ENCODE results near the gene GHR.

The GHR gene

DNA sequence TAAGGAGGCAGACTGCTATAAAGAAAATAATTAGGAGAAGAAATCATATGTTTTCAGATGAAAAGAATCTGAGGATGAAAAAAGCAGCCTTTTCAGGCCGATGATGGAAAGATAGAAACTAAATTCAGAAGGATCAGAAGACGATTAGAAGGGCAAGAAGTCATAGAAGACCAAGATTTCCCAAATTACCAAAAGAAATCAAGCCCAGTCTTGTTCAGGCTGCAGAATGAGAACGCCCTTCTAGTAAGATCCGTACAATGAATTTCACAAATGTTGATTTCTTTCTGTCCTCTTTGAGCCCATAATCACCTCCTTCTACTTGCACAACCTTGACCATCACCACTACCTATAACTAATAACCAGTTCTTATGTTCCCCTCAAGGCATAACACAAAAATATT lies 218.8 kb downstream of the GHR start:
- DNase-seq: no peak
- no peak overlapping the region for H3K27ac ChIP-seq (ENCODE audit: low read length)
- no peaks in the 10 kb centered on the region for H3K27me3 ChIP-seq (ENCODE audit: insufficient read depth, low read length, poor library complexity)

DNA sequence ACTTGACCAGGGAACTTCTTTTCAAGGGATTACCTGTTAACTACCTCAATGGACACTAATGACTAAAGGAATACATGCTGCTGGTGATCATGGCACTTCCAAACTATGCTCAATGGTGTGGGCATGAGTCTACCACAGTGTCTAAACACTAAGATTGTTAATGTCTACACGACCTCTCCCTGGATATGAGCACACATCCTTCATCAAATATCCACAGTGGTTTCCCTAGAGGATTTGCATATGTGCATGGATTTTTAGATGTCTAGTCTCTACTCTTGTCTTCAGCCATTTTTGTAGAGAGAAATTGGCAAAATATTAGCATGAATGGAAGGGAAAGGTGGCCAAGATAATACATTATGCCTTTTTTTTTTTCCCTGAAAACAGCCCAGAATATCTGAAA lies 220.1 kb downstream of the GHR start:
- H3K4me3 ChIP-seq (ENCODE audit: low read depth in 1 of 2, low read length in 2 of 2): no peak overlapping the region
- no peak for DNase-seq
- H3K9ac ChIP-seq (ENCODE audit: low read depth, low read length): no peak overlapping the region
- no peak for TF ChIP-seq EZH2 (IDR thresholded peaks at IDR 0.05; ENCODE audit: borderline replicate concordance, low read depth, low read length, severe bottlenecking)
- TF ChIP-seq, protein P1, sequence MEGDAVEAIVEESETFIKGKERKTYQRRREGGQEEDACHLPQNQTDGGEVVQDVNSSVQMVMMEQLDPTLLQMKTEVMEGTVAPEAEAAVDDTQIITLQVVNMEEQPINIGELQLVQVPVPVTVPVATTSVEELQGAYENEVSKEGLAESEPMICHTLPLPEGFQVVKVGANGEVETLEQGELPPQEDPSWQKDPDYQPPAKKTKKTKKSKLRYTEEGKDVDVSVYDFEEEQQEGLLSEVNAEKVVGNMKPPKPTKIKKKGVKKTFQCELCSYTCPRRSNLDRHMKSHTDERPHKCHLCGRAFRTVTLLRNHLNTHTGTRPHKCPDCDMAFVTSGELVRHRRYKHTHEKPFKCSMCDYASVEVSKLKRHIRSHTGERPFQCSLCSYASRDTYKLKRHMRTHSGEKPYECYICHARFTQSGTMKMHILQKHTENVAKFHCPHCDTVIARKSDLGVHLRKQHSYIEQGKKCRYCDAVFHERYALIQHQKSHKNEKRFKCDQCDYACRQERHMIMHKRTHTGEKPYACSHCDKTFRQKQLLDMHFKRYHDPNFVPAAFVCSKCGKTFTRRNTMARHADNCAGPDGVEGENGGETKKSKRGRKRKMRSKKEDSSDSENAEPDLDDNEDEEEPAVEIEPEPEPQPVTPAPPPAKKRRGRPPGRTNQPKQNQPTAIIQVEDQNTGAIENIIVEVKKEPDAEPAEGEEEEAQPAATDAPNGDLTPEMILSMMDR (IDR thresholded peaks at IDR 0.05; ENCODE audit: borderline replicate concordance, extremely low read depth, low read length, poor library complexity, severe bottlenecking): no peak
- no peaks in the 10 kb centered on the region for H3K27me3 ChIP-seq (ENCODE audit: insufficient read depth, low read length, poor library complexity)
- H3K4me1 ChIP-seq (ENCODE audit: insufficient read depth, low read length): no peaks in the 10 kb centered on the region
- H3K27ac ChIP-seq (ENCODE audit: low read length): no peak overlapping the region
- ATAC-seq (ENCODE audit: insufficient read depth, low read depth): no peak
- no peaks in the 10 kb centered on the region for H3K79me2 ChIP-seq (ENCODE audit: insufficient read depth, low read length)
- no peak overlapping the region for H2AFZ ChIP-seq (ENCODE audit: low read depth, low read length)
- H3K9me3 ChIP-seq (ENCODE audit: insufficient read depth, low read length, severe bottlenecking): no peaks in the 10 kb centered on the region
- no peaks in the 10 kb centered on the region for H3K36me3 ChIP-seq (ENCODE audit: insufficient read depth, low read length)
- H4K20me1 ChIP-seq (ENCODE audit: insufficient read depth, low read length): no peaks in the 10 kb centered on the region
- no peak overlapping the region for H3K4me2 ChIP-seq (ENCODE audit: insufficient read depth, low read length)

More for the DNA sequence above, 218.8 kb downstream of the GHR start:
- Histone ChIP-seq H2AFZ (ENCODE audit: low read depth, low read length) (no peak overlapping the region), H3K4me3 (ENCODE audit: low read depth in 1 of 2, low read length in 2 of 2) (no peak overlapping the region), H4K20me1 (ENCODE audit: insufficient read depth, low read length) (no peaks in the 10 kb centered on the region), H3K4me2 (ENCODE audit: insufficient read depth, low read length) (no peak overlapping the region), H3K9me3 (ENCODE audit: insufficient read depth, low read length, severe bottlenecking) (no peaks in the 10 kb centered on the region), H3K79me2 (ENCODE audit: insufficient read depth, low read length) (no peaks in the 10 kb centered on the region), H3K9ac (ENCODE audit: low read depth, low read length) (no peak overlapping the region), H3K36me3 (ENCODE audit: insufficient read depth, low read length) (no peaks in the 10 kb centered on the region), H3K4me1 (ENCODE audit: insufficient read depth, low read length) (no peaks in the 10 kb centered on the region)
- no peak for ATAC-seq (ENCODE audit: insufficient read depth, low read depth)
- TF ChIP-seq EZH2 (IDR thresholded peaks at IDR 0.05; ENCODE audit: borderline replicate concordance, low read depth, low read length, severe bottlenecking): no peak
- TF ChIP-seq, protein P1 (IDR thresholded peaks at IDR 0.05; ENCODE audit: borderline replicate concordance, extremely low read depth, low read length, poor library complexity, severe bottlenecking): no peak

DNA sequence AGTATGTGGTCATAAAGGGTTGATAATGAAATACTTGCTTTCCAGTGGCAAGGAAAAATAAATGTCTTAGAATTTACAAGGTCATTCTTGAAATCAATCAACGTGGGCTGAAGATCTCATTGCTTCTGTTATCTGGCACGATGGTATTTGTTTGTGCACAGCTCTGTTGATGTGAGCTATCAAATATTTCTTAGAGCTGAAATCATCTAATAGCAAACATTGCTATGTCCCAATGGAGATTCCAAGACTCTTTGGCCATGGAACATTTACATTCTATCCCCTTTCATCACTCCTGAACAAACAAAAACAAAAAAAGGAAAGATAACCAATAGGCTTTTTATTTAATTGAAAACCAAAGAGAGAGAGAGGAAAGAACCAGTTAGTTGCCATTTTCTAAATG lies 221.9 kb downstream of the GHR start:
- Histone ChIP-seq H3K27me3 (ENCODE audit: insufficient read depth, low read length, poor library complexity) (no peaks in the 10 kb centered on the region), H3K79me2 (ENCODE audit: insufficient read depth, low read length) (no peaks in the 10 kb centered on the region), H3K4me2 (ENCODE audit: insufficient read depth, low read length) (no peak overlapping the region), H3K4me1 (ENCODE audit: insufficient read depth, low read length) (no peaks in the 10 kb centered on the region), H3K36me3 (ENCODE audit: insufficient read depth, low read length) (no peaks in the 10 kb centered on the region), H2AFZ (ENCODE audit: low read depth, low read length) (no peak overlapping the region), H3K4me3 (ENCODE audit: low read depth in 1 of 2, low read length in 2 of 2) (no peak overlapping the region), H3K9ac (ENCODE audit: low read depth, low read length) (no peak overlapping the region), H3K27ac (ENCODE audit: low read length) (no peak overlapping the region), H3K9me3 (ENCODE audit: insufficient read depth, low read length, severe bottlenecking) (no peaks in the 10 kb centered on the region), H4K20me1 (ENCODE audit: insufficient read depth, low read length) (no peaks in the 10 kb centered on the region)
- no peak for TF ChIP-seq EZH2 (IDR thresholded peaks at IDR 0.05; ENCODE audit: borderline replicate concordance, low read depth, low read length, severe bottlenecking)
- TF ChIP-seq, protein P1 (IDR thresholded peaks at IDR 0.05; ENCODE audit: borderline replicate concordance, extremely low read depth, low read length, poor library complexity, severe bottlenecking): no peak
- no peak for DNase-seq
- ATAC-seq (ENCODE audit: insufficient read depth, low read depth): no peak

DNA sequence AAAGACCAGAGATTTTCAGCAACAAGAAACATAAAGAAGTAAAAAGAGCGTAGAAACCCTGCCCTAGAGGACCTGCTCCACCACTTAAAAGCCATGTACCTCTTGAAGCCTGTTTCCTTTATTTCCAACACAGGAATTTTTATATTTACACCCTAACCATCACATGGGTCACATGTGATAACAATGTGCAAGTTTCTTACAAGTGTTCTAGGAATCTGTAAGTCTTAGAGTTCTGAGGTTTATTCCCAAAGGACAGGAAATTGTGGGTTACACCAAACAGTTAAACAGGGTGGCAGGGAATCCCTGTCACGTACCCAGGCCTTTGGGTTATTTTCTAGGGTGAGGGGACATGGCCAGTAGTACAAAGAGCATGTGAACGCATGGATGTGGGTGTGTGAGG lies 224.8 kb downstream of the GHR start:
- Histone ChIP-seq H3K4me3 (ENCODE audit: low read depth in 1 of 2, low read length in 2 of 2) (no peak overlapping the region), H3K27me3 (ENCODE audit: insufficient read depth, low read length, poor library complexity) (no peaks in the 10 kb centered on the region), H3K9ac (ENCODE audit: low read depth, low read length) (no peak overlapping the region), H3K27ac (ENCODE audit: low read length) (no peak overlapping the region), H4K20me1 (ENCODE audit: insufficient read depth, low read length) (no peaks in the 10 kb centered on the region), H3K79me2 (ENCODE audit: insufficient read depth, low read length) (no peaks in the 10 kb centered on the region), H3K36me3 (ENCODE audit: insufficient read depth, low read length) (no peaks in the 10 kb centered on the region), H3K4me2 (ENCODE audit: insufficient read depth, low read length) (no peak overlapping the region), H3K4me1 (ENCODE audit: insufficient read depth, low read length) (no peaks in the 10 kb centered on the region), H3K9me3 (ENCODE audit: insufficient read depth, low read length, severe bottlenecking) (no peaks in the 10 kb centered on the region), H2AFZ (ENCODE audit: low read depth, low read length) (no peak overlapping the region)
- no peak for DNase-seq
- no peak for ATAC-seq (ENCODE audit: insufficient read depth, low read depth)
- no peak for TF ChIP-seq EZH2 (IDR thresholded peaks at IDR 0.05; ENCODE audit: borderline replicate concordance, low read depth, low read length, severe bottlenecking)
- TF ChIP-seq, protein P1 (IDR thresholded peaks at IDR 0.05; ENCODE audit: borderline replicate concordance, extremely low read depth, low read length, poor library complexity, severe bottlenecking): no peak

All from DND-41 (cell line).